ENCODE results near the gene EZH2.

The EZH2 gene

GRCh38 chr7:148884049-148884298, at the start of gene EZH2:
Gene EZH2 (minus strand): TSS chr7:148884291. CDS start chr7:148847298, 36,993 bp downstream.
- no peak for DNase-seq (ENCODE audit: low read depth in 2 of 2)

GRCh38 chr7:148931470-148931869, 47.4 kb upstream of the EZH2 start:
- no peak for DNase-seq (ENCODE audit: low read depth in 2 of 2)

GRCh38 chr7:148930335-148930734, 46.2 kb upstream of the EZH2 start:
- DNase-seq (ENCODE audit: low read depth in 2 of 2), result no peak

GRCh38 chr7:148929176-148929575, 45.1 kb upstream of the EZH2 start:
- DNase-seq (ENCODE audit: low read depth in 2 of 2), result no peak

GRCh38 chr7:148927123-148928045, 43.3 kb upstream of the EZH2 start:
- DNase-seq (ENCODE audit: low read depth in 2 of 2), result no peak

- DNase-seq (ENCODE audit: low read depth in 2 of 2), result no peak
Measured at GRCh38 chr7:148925836-148926235, 41.7 kb upstream of the EZH2 start.

GRCh38 chr7:148924011-148924410, 39.9 kb upstream of the EZH2 start:
- no peak for DNase-seq (ENCODE audit: low read depth in 2 of 2)

GRCh38 chr7:148921806-148922205, 37.7 kb upstream of the EZH2 start:
- DNase-seq (ENCODE audit: low read depth in 2 of 2), result no peak

GRCh38 chr7:148921189-148921588, 37.1 kb upstream of the EZH2 start:
- DNase-seq (ENCODE audit: low read depth in 2 of 2), result no peak

- no peak for DNase-seq (ENCODE audit: low read depth in 2 of 2)
Measured at GRCh38 chr7:148919859-148920258, 35.8 kb upstream of the EZH2 start.

- no peak for DNase-seq (ENCODE audit: low read depth in 2 of 2)
Measured at GRCh38 chr7:148918058-148918596, 34.0 kb upstream of the EZH2 start.

- no peak for DNase-seq (ENCODE audit: low read depth in 2 of 2)
Measured at GRCh38 chr7:148916186-148916585, 32.1 kb upstream of the EZH2 start.

- DNase-seq (ENCODE audit: low read depth in 2 of 2), result peak in 1 of 2 experiments; percentile 28
Measured at GRCh38 chr7:148915211-148915610, 31.1 kb upstream of the EZH2 start.

- DNase-seq (ENCODE audit: low read depth in 2 of 2), result peak; percentile 39 to 44
Measured at GRCh38 chr7:148914208-148914777, 30.2 kb upstream of the EZH2 start.

GRCh38 chr7:148912758-148913541, 28.9 kb upstream of the EZH2 start:
- DNase-seq (ENCODE audit: low read depth in 2 of 2), result peak; percentile 31 to 39

- DNase-seq (ENCODE audit: low read depth in 2 of 2), result no peak
Measured at GRCh38 chr7:148912151-148912550, 28.1 kb upstream of the EZH2 start.

- peak in 1 of 2 experiments; percentile 28 for DNase-seq (ENCODE audit: low read depth in 2 of 2)
Measured at GRCh38 chr7:148911626-148912025, 27.5 kb upstream of the EZH2 start.

GRCh38 chr7:148909568-148909967, 25.5 kb upstream of the EZH2 start:
- no peak for DNase-seq (ENCODE audit: low read depth in 2 of 2)

GRCh38 chr7:148906707-148907498, 22.8 kb upstream of the EZH2 start:
- no peak for DNase-seq (ENCODE audit: low read depth in 2 of 2)

GRCh38 chr7:148905093-148905666, 21.1 kb upstream of the EZH2 start:
- no peak for DNase-seq (ENCODE audit: low read depth in 2 of 2)

GRCh38 chr7:148903504-148903903, 19.4 kb upstream of the EZH2 start:
- no peak for DNase-seq (ENCODE audit: low read depth in 2 of 2)

Data from stimulated activated CD4-positive, alpha-beta T cell treated with anti-CD3 and anti-CD28 coated beads, Interleukin-12 subunit alpha, Interleukin-12 subunit beta, amount 100 ng/mL, for 24 hours (primary cell).